BE2C (cell line): ENCODE measurements around the gene MRPS27.

ENCODE experiments used
- DNase-seq: peaks from one replicate; pipeline ENCODE4 v3.0.0-alpha.2; 2020
- H3K27me3 ChIP-seq: fragments of 250-450 bp; sonication (Bioruptor Pico); 2 replicates; pipeline ENCODE4 v1.5.1; 2020; ENCODE audit warnings: mild to moderate bottlenecking
- H3K36me3 ChIP-seq: fragments of 250-450 bp; sonication (Bioruptor Pico); 2 replicates; pipeline ENCODE4 v1.5.1; 2020; ENCODE audit warnings: mild to moderate bottlenecking
- H3K4me1 ChIP-seq: fragments of 250-450 bp; sonication (Bioruptor Pico); 2 replicates; pipeline ENCODE4 v1.5.1; 2020
- H3K4me3 ChIP-seq: 2 replicates; pipeline ENCODE4 v1.5.1; 2011; ENCODE audit warnings: low read depth, low read length
- H3K9me3 ChIP-seq: fragments of 250-450 bp; sonication (Bioruptor Pico); 2 replicates; pipeline ENCODE4 v1.5.1; 2020
- TF ChIP-seq, protein P1 (sequence below): IDR thresholded peaks from 2 replicates; pipeline ENCODE4 v1.5.1; 2012; ENCODE audit warnings: mild to moderate bottlenecking, low read depth, low read length

Gene MRPS27

GRCh38 chr5:72206994-72207393 is 113.0 kb downstream of the MRPS27 start:
- Histone ChIP-seq H3K27me3 (no peaks in the 10 kb centered on the region), H3K4me3 (no peak overlapping the region), H3K36me3 (peaks cover 75% of the 10 kb centered on the region), H3K9me3 (no peaks in the 10 kb centered on the region), H3K4me1 (peaks cover 16% of the 10 kb centered on the region)
- TF ChIP-seq, protein P1, sequence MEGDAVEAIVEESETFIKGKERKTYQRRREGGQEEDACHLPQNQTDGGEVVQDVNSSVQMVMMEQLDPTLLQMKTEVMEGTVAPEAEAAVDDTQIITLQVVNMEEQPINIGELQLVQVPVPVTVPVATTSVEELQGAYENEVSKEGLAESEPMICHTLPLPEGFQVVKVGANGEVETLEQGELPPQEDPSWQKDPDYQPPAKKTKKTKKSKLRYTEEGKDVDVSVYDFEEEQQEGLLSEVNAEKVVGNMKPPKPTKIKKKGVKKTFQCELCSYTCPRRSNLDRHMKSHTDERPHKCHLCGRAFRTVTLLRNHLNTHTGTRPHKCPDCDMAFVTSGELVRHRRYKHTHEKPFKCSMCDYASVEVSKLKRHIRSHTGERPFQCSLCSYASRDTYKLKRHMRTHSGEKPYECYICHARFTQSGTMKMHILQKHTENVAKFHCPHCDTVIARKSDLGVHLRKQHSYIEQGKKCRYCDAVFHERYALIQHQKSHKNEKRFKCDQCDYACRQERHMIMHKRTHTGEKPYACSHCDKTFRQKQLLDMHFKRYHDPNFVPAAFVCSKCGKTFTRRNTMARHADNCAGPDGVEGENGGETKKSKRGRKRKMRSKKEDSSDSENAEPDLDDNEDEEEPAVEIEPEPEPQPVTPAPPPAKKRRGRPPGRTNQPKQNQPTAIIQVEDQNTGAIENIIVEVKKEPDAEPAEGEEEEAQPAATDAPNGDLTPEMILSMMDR: no peak
- no peak for DNase-seq

DNA sequence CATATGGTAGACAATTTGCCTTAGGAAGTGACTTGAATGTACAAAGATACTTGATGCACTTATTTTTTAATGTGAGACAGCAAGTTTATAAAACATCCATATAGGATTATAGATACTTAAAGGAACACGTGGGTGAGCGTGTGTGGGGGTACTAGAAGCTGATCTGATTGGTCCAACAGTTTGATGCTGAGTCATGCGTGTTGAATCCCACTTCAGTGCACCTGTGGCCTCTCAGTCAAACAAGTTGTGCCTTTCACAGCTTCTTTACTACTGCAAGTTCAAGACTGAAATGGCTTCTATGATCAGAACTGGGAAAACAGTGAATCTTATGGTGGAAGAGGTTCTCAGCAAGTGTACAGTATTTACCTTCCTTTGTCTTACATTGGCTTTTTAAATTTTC is 113.9 kb downstream of the MRPS27 start:
- TF ChIP-seq, protein P1: no peak
- peaks cover 13% of the 10 kb centered on the region for H3K4me1 ChIP-seq
- no peaks in the 10 kb centered on the region for H3K9me3 ChIP-seq
- peaks cover 83% of the 10 kb centered on the region for H3K36me3 ChIP-seq
- no peaks in the 10 kb centered on the region for H3K27me3 ChIP-seq
- DNase-seq: no peak
- H3K4me3 ChIP-seq: no peak overlapping the region

DNA sequence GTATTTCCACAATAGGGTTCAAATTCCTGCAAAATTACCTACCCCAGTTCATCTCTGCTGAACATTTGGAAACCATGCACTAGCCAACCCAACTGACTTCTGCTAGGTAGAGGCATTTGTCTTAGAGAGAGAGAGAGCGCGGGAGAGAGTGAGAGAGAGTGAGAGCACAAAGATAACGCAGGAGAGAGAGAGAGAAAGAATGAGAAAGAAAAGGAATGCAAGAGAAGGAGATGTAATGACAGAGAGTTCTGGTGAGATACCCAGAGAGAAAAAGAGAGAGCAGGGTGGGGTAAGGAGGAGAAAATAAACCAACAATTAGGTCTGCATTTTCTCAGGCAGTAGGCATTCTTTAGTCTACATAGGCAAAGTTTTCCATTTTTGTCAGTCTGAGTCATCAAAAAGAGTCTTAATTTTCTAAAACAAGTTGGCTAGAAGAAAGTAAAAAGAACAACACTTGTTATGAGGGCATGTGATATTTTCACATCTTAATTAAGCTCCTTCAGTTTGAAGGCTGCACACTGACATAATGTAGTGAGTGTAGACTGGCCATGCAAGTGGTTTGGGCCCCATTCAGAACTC is 114.5 kb downstream of the MRPS27 start:
- Histone ChIP-seq H3K27me3 (no peaks in the 10 kb centered on the region), H3K4me3 (no peak overlapping the region), H3K9me3 (no peaks in the 10 kb centered on the region), H3K36me3 (peaks cover 87% of the 10 kb centered on the region), H3K4me1 (peaks cover 7% of the 10 kb centered on the region)
- TF ChIP-seq, protein P1: no peak
- no peak for DNase-seq

- Histone ChIP-seq H3K4me3 (no peak overlapping the region), H3K36me3 (peaks cover 93% of the 10 kb centered on the region), H3K27me3 (no peaks in the 10 kb centered on the region), H3K4me1 (peaks cover 7% of the 10 kb centered on the region), H3K9me3 (no peaks in the 10 kb centered on the region)
- no peak for DNase-seq
- TF ChIP-seq, protein P1: no peak
Measured at GRCh38 chr5:72204946-72205345, 115.1 kb downstream of the MRPS27 start.

DNA sequence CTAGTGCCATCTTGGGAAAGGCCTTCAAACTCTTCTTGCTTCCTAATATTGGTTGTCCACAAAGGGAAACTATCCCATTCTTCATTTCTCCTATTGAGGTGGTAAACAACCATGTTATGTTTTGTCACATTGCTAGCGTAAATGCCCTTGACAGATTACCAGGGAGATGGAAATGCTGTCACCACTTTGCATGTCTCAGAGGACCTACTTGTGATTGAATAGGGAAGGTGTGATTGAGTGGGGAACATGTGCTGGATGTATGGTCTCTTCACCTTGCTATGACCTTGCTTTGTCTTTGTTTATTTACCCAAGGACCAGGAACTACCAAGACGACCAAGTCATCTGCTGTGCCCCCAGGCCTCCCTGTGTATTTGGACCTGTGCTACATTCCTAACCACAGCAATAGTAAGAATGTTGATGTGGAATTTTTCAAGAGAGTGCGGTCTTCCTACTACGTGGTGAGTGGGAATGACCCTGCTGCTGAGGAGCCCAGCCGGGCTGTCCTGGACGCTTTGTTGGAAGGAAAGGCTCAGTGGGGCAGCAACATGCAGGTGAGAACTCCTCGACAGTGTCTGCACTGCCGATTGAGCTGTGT is 116.7 kb downstream of the MRPS27 start:
- H3K36me3 ChIP-seq: peaks cover 97% of the 10 kb centered on the region

More for the DNA sequence above, 116.7 kb downstream of the MRPS27 start:
- Histone ChIP-seq H3K9me3 (no peaks in the 10 kb centered on the region), H3K27me3 (no peaks in the 10 kb centered on the region), H3K4me1 (no peaks in the 10 kb centered on the region; the same call in 1 of the 2 replicates), H3K4me3 (no peak overlapping the region)
- TF ChIP-seq, protein P1: no peak
- DNase-seq: no peak
